ENCODE measurements around the gene CUEDC2. TPM values are rescaled to one million over a fixed set of nuclear protein-coding genes. Genes with fewer than 3 reads are reported as not detected.

Gene CUEDC2
- polyA plus RNA-seq, 3 donors from 2014 or later = 61.8 to 65.3 (median 63.3) TPM

GRCh38 chr10:102450374-102451104 is 18.2 kb upstream of the CUEDC2 start:
- H3K9me3 Mint-ChIP-seq = no peaks in the 10 kb centered on the region
- peak overlapping the region; percentile 95 to 97 (median 96) for H3K4me3 Mint-ChIP-seq
- peak; percentile 92 to 95 (median 94) for DNase-seq
- peaks cover 0 to 7% (median 3%) of the 10 kb centered on the region in 3 donors for H3K27me3 Mint-ChIP-seq (ENCODE audit: low read depth in 3 of 3)
- H3K27ac Mint-ChIP-seq = peak overlapping the region; percentile 89 to 96 (median 96)
- H3K36me3 Mint-ChIP-seq = no peaks in the 10 kb centered on the region
- H3K4me1 Mint-ChIP-seq = peaks cover 21 to 26% of the 10 kb centered on the region in 2 donors

- Mint-ChIP-seq H3K4me3 (peak overlapping the region; percentile 95 to 97 (median 96)), H3K36me3 (no peaks in the 10 kb centered on the region), H3K4me1 (peaks cover 21 to 26% of the 10 kb centered on the region in 2 donors), H3K9me3 (no peaks in the 10 kb centered on the region), H3K27ac (peak overlapping the region; percentile 89 to 96 (median 96)), H3K27me3 (ENCODE audit: low read depth in 3 of 3) (peaks cover 0 to 7% (median 3%) of the 10 kb centered on the region in 3 donors)
- no peak for DNase-seq
Measured at GRCh38 chr10:102450124-102450373, 17.7 kb upstream of the CUEDC2 start.

- Mint-ChIP-seq H3K4me1 (peaks cover 21 to 26% of the 10 kb centered on the region in 2 donors), H3K9me3 (no peaks in the 10 kb centered on the region), H3K27me3 (ENCODE audit: low read depth in 3 of 3) (peaks cover 0 to 7% (median 3%) of the 10 kb centered on the region in 3 donors), H3K36me3 (no peaks in the 10 kb centered on the region), H3K27ac (peak overlapping the region; percentile 89 to 96 (median 96)), H3K4me3 (peak overlapping the region; percentile 95 to 97 (median 96))
- peak; percentile 78 to 85 (median 82) for DNase-seq
Measured at GRCh38 chr10:102449321-102450123, 17.1 kb upstream of the CUEDC2 start.

- Mint-ChIP-seq H3K27me3 (ENCODE audit: low read depth in 3 of 3) (peaks cover 0 to 4% (median 1%) of the 10 kb centered on the region in 3 donors), H3K27ac (no peak overlapping the region), H3K36me3 (no peaks in the 10 kb centered on the region), H3K4me1 (peaks cover 8 to 10% of the 10 kb centered on the region in 2 donors), H3K9me3 (no peaks in the 10 kb centered on the region), H3K4me3 (no peak overlapping the region)
- DNase-seq = no peak
Measured at GRCh38 chr10:102444851-102445250, 12.5 kb upstream of the CUEDC2 start.

- DNase-seq = no peak
- peak overlapping the region in 2 of 6 donors; percentile 40 to 60 for H3K27ac Mint-ChIP-seq
- peaks cover 1 to 8% (median 1%) of the 10 kb centered on the region in 3 donors for H3K27me3 Mint-ChIP-seq (ENCODE audit: low read depth in 3 of 3)
- peak overlapping the region in 1 of 5 donors; percentile 15 for H3K4me3 Mint-ChIP-seq
- no peaks in the 10 kb centered on the region for H3K9me3 Mint-ChIP-seq
- H3K36me3 Mint-ChIP-seq = peaks cover 0 to 5% (median 0%) of the 10 kb centered on the region in 3 donors
- peaks cover 43 to 49% of the 10 kb centered on the region in 2 donors for H3K4me1 Mint-ChIP-seq
Measured at GRCh38 chr10:102438374-102438773, 6.0 kb upstream of the CUEDC2 start.

GRCh38 chr10:102437515-102437914 is 5.1 kb upstream of the CUEDC2 start:
- H3K36me3 Mint-ChIP-seq = peaks cover 0 to 5% (median 0%) of the 10 kb centered on the region in 3 donors
- peak overlapping the region; percentile 57 to 93 (median 74) for H3K4me3 Mint-ChIP-seq
- peak overlapping the region in 5 of 6 donors; percentile 6 to 85 (median 84) for H3K27ac Mint-ChIP-seq
- peaks cover 52 to 58% of the 10 kb centered on the region in 2 donors for H3K4me1 Mint-ChIP-seq
- no peak for DNase-seq
- peaks cover 5 to 13% (median 10%) of the 10 kb centered on the region in 3 donors for H3K27me3 Mint-ChIP-seq (ENCODE audit: low read depth in 3 of 3)
- H3K9me3 Mint-ChIP-seq = no peaks in the 10 kb centered on the region

GRCh38 chr10:102436312-102436711 is 3.9 kb upstream of the CUEDC2 start:
- peaks cover 5 to 15% (median 14%) of the 10 kb centered on the region in 3 donors for H3K27me3 Mint-ChIP-seq (ENCODE audit: low read depth in 3 of 3)
- H3K4me3 Mint-ChIP-seq = peak overlapping the region; percentile 74 to 93 (median 91)
- no peaks in the 10 kb centered on the region for H3K9me3 Mint-ChIP-seq
- peaks cover 62 to 70% of the 10 kb centered on the region in 2 donors for H3K4me1 Mint-ChIP-seq
- peak overlapping the region; percentile 68 to 94 (median 90) for H3K27ac Mint-ChIP-seq
- peaks cover 0 to 5% (median 0%) of the 10 kb centered on the region in 3 donors for H3K36me3 Mint-ChIP-seq
- no peak for DNase-seq

- DNase-seq = peak in 2 of 3 donors; percentile 16 to 20
- no peaks in the 10 kb centered on the region for H3K9me3 Mint-ChIP-seq
- peaks cover 5 to 15% (median 14%) of the 10 kb centered on the region in 3 donors for H3K27me3 Mint-ChIP-seq (ENCODE audit: low read depth in 3 of 3)
- H3K4me1 Mint-ChIP-seq = peaks cover 62 to 70% of the 10 kb centered on the region in 2 donors
- H3K36me3 Mint-ChIP-seq = peaks cover 0 to 5% (median 0%) of the 10 kb centered on the region in 3 donors
- peak overlapping the region; percentile 74 to 93 (median 91) for H3K4me3 Mint-ChIP-seq
- peak overlapping the region; percentile 88 to 94 (median 90) for H3K27ac Mint-ChIP-seq
Measured at GRCh38 chr10:102435529-102436233, 3.3 kb upstream of the CUEDC2 start.

GRCh38 chr10:102435133-102435497 is 2.7 kb upstream of the CUEDC2 start:
- Mint-ChIP-seq H3K27me3 (ENCODE audit: low read depth in 3 of 3) (peaks cover 5 to 15% (median 14%) of the 10 kb centered on the region in 3 donors), H3K36me3 (peaks cover 0 to 5% (median 0%) of the 10 kb centered on the region in 3 donors), H3K4me1 (peaks cover 62 to 70% of the 10 kb centered on the region in 2 donors), H3K27ac (peak overlapping the region; percentile 88 to 94 (median 90)), H3K4me3 (peak overlapping the region; percentile 74 to 93 (median 91)), H3K9me3 (no peaks in the 10 kb centered on the region)
- no peak for DNase-seq

GRCh38 chr10:102434394-102435132 is 2.2 kb upstream of the CUEDC2 start:
- DNase-seq = no peak
- peaks cover 62 to 70% of the 10 kb centered on the region in 2 donors for H3K4me1 Mint-ChIP-seq
- H3K36me3 Mint-ChIP-seq = peaks cover 0 to 5% (median 0%) of the 10 kb centered on the region in 3 donors
- peak overlapping the region; percentile 88 to 94 (median 90) for H3K27ac Mint-ChIP-seq
- H3K9me3 Mint-ChIP-seq = no peaks in the 10 kb centered on the region
- peaks cover 5 to 15% (median 14%) of the 10 kb centered on the region in 3 donors for H3K27me3 Mint-ChIP-seq (ENCODE audit: low read depth in 3 of 3)
- peak overlapping the region; percentile 74 to 93 (median 91) for H3K4me3 Mint-ChIP-seq

GRCh38 chr10:102433619-102434046 is 1.3 kb upstream of the CUEDC2 start:
- Mint-ChIP-seq H3K36me3 (peaks cover 0 to 5% (median 0%) of the 10 kb centered on the region in 3 donors), H3K9me3 (no peaks in the 10 kb centered on the region), H3K4me1 (peaks cover 62 to 70% of the 10 kb centered on the region in 2 donors), H3K27me3 (ENCODE audit: low read depth in 3 of 3) (peaks cover 5 to 15% (median 14%) of the 10 kb centered on the region in 3 donors), H3K4me3 (peak overlapping the region; percentile 91 to 96 (median 91)), H3K27ac (peak overlapping the region; percentile 59 to 94 (median 83))
- DNase-seq = no peak

- Mint-ChIP-seq H3K27ac (peak overlapping the region; percentile 64 to 90 (median 88)), H3K4me1 (peaks cover 47 to 59% of the 10 kb centered on the region in 2 donors), H3K9me3 (no peaks in the 10 kb centered on the region), H3K36me3 (peaks cover 0 to 4% (median 0%) of the 10 kb centered on the region in 3 donors), H3K4me3 (peak overlapping the region; percentile 91 to 96 (median 91)), H3K27me3 (ENCODE audit: low read depth in 3 of 3) (peaks cover 5 to 17% (median 14%) of the 10 kb centered on the region in 3 donors)
- DNase-seq = no peak
Measured at GRCh38 chr10:102431452-102432124, 786 bp downstream of the CUEDC2 start.
